ENCODE measurements around the gene LYG1. TPM values are rescaled to one million over a fixed set of nuclear protein-coding genes. Genes with fewer than 3 reads are reported as not detected.

The LYG1 gene
- total RNA-seq, 1 experiment from 2014 or later = 2.4 TPM

- Histone ChIP-seq H3K27me3 (replicated peaks; ENCODE audit: insufficient read depth, low read depth, low read length, poor library complexity) (no peaks in the 10 kb centered on the region), H3K9me3 (ENCODE audit: low read depth, low read length, poor library complexity, severe bottlenecking) (no peaks in the 10 kb centered on the region), H3K36me3 (ENCODE audit: insufficient read depth, low read length, poor library complexity, severe bottlenecking) (no peaks in the 10 kb centered on the region), H3K27ac (ENCODE audit: low read depth, low read length, poor library complexity, severe bottlenecking) (no peak within 1 kb of the TSS), H3K4me3 (ENCODE audit: low read depth, low read length, poor library complexity, severe bottlenecking) (no peak within 1 kb of the TSS), H3K4me1 (ENCODE audit: insufficient read depth, low read length, poor library complexity, severe bottlenecking) (no peaks in the 10 kb centered on the region)
- ChIA-PET POLR2A (ENCODE audit: low non-redundant PET) (no interaction called here), CTCF (no interaction called here)
- DNase-seq (ENCODE audit: low spot score) = no peak
- TF ChIP-seq, protein P1, sequence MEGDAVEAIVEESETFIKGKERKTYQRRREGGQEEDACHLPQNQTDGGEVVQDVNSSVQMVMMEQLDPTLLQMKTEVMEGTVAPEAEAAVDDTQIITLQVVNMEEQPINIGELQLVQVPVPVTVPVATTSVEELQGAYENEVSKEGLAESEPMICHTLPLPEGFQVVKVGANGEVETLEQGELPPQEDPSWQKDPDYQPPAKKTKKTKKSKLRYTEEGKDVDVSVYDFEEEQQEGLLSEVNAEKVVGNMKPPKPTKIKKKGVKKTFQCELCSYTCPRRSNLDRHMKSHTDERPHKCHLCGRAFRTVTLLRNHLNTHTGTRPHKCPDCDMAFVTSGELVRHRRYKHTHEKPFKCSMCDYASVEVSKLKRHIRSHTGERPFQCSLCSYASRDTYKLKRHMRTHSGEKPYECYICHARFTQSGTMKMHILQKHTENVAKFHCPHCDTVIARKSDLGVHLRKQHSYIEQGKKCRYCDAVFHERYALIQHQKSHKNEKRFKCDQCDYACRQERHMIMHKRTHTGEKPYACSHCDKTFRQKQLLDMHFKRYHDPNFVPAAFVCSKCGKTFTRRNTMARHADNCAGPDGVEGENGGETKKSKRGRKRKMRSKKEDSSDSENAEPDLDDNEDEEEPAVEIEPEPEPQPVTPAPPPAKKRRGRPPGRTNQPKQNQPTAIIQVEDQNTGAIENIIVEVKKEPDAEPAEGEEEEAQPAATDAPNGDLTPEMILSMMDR (conservative IDR thresholded peaks at IDR 0.05; ENCODE audit: low read depth, low read length) = no peak
- TF ChIP-seq EZH2 (IDR thresholded peaks at IDR 0.05; ENCODE audit: borderline replicate concordance, low read depth, low read length, poor library complexity, severe bottlenecking) = no peak
- intact Hi-C loops (cut with micrococcal nuclease; ENCODE audit: unreplicated experiment) = no loop called here
- no TSS peak for BruUV-seq (replicated peaks)
Observed at GRCh38 chr2:99255491-99256318, 45.3 kb downstream of the LYG1 start, which contains the start of gene LYG2. Gene LYG2, minus strand, starts transcription at chr2:99255666. Its CDS starts 1,406 bp downstream, at chr2:99254260.

- intact Hi-C loops (cut with micrococcal nuclease; ENCODE audit: unreplicated experiment) = no loop called here
- H3K27me3 ChIP-seq (replicated peaks; ENCODE audit: insufficient read depth, low read depth, low read length, poor library complexity) = no peaks in the 10 kb centered on the region
- no peaks in the 10 kb centered on the region for H3K9me3 ChIP-seq (ENCODE audit: low read depth, low read length, poor library complexity, severe bottlenecking)
- POLR2A ChIA-PET (ENCODE audit: low non-redundant PET) = no interaction called here
- no peak overlapping the region for H3K27ac ChIP-seq (ENCODE audit: low read depth, low read length, poor library complexity, severe bottlenecking)
- H3K4me1 ChIP-seq (ENCODE audit: insufficient read depth, low read length, poor library complexity, severe bottlenecking) = no peaks in the 10 kb centered on the region
- H3K4me3 ChIP-seq (ENCODE audit: low read depth, low read length, poor library complexity, severe bottlenecking) = no peak overlapping the region
- no peak for DNase-seq (ENCODE audit: low spot score)
- CTCF ChIA-PET = no interaction called here
- TF ChIP-seq, protein P1 (conservative IDR thresholded peaks at IDR 0.05; ENCODE audit: low read depth, low read length) = no peak
- TF ChIP-seq EZH2 (IDR thresholded peaks at IDR 0.05; ENCODE audit: borderline replicate concordance, low read depth, low read length, poor library complexity, severe bottlenecking) = no peak
- H3K36me3 ChIP-seq (ENCODE audit: insufficient read depth, low read length, poor library complexity, severe bottlenecking) = no peaks in the 10 kb centered on the region
- no TSS peak for BruUV-seq (replicated peaks)
Observed at GRCh38 chr2:99249951-99250350, 51.0 kb downstream of the LYG1 start.

DNA sequence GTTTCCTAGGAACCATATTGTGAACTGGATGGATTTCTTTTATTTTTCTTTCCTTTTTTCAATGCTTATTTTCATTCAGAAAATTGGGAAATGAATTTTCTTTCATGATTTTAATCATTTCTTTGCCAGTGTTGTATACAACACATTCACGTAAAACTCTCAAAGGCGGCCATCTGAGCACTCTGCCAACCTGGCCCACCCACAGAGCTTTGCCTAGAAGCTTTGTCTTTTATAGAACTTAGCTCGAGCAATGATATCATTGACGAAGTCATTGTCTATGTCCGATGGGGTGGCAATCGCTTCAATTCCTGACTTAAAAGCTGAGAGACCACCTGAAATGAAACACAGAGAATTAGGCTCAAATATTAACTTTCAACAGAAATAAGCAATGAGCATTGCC is 58.8 kb downstream of the LYG1 start:
- POLR2A ChIA-PET (ENCODE audit: low non-redundant PET) = no interaction called here
- no peak for TF ChIP-seq EZH2 (IDR thresholded peaks at IDR 0.05; ENCODE audit: borderline replicate concordance, low read depth, low read length, poor library complexity, severe bottlenecking)
- TF ChIP-seq, protein P1 (conservative IDR thresholded peaks at IDR 0.05; ENCODE audit: low read depth, low read length) = no peak

More for the DNA sequence above, 58.8 kb downstream of the LYG1 start:
- Histone ChIP-seq H3K9me3 (ENCODE audit: low read depth, low read length, poor library complexity, severe bottlenecking) (no peaks in the 10 kb centered on the region), H3K4me3 (ENCODE audit: low read depth, low read length, poor library complexity, severe bottlenecking) (no peak overlapping the region), H3K36me3 (ENCODE audit: insufficient read depth, low read length, poor library complexity, severe bottlenecking) (no peaks in the 10 kb centered on the region), H3K27me3 (replicated peaks; ENCODE audit: insufficient read depth, low read depth, low read length, poor library complexity) (no peaks in the 10 kb centered on the region), H3K4me1 (ENCODE audit: insufficient read depth, low read length, poor library complexity, severe bottlenecking) (no peaks in the 10 kb centered on the region), H3K27ac (ENCODE audit: low read depth, low read length, poor library complexity, severe bottlenecking) (no peak overlapping the region)
- no TSS peak for BruUV-seq (replicated peaks)
- no peak for DNase-seq (ENCODE audit: low spot score)
- CTCF ChIA-PET = no interaction called here
- intact Hi-C loops (cut with micrococcal nuclease; ENCODE audit: unreplicated experiment) = no loop called here
